HepG2 (cell line): Measurements from ENCODE around the gene DNASE1L2. TPM values are rescaled to one million over a fixed set of nuclear protein-coding genes. Genes with fewer than 3 reads are reported as not detected.

Experiments
- EHMT2 ChIP-seq: fragments of 200-600 bp; sonication (generic); IDR thresholded peaks from 2 replicates; pipeline ENCODE4 v1.7.0; 2017; ENCODE audit warnings: antibody characterized with exemption, low read depth, low read length, borderline replicate concordance
- ELF4 ChIP-seq: sonication (generic); formaldehyde crosslinking; IDR thresholded peaks from 2 replicates; pipeline ENCODE4 v1.5.0; 2020; ENCODE audit warnings: missing genetic modification reagents, mild to moderate bottlenecking, moderate library complexity, borderline replicate concordance
- FLYWCH1 ChIP-seq: sonication (generic); formaldehyde crosslinking; IDR thresholded peaks from 2 replicates; pipeline ENCODE4 v1.8.1; 2023; ENCODE audit warnings: mild to moderate bottlenecking, missing genetic modification reagents
- GFI1 ChIP-seq: sonication (generic); formaldehyde crosslinking; IDR thresholded peaks from 2 replicates; pipeline ENCODE4 v1.5.0; 2020; ENCODE audit warnings: missing genetic modification reagents, mild to moderate bottlenecking, borderline replicate concordance
- HOXA7 ChIP-seq: sonication (generic); formaldehyde crosslinking; IDR thresholded peaks from 2 replicates; pipeline ENCODE4 v1.8.1; 2022; ENCODE audit warnings: mild to moderate bottlenecking, missing genetic modification reagents, moderate library complexity
- SMAD9 ChIP-seq: sonication (generic); formaldehyde crosslinking; IDR thresholded peaks from 2 replicates; pipeline ENCODE4 v1.5.1; 2020; ENCODE audit warnings: mild to moderate bottlenecking, missing genetic modification reagents
- SMC3 ChIP-seq: IDR thresholded peaks from 2 replicates; pipeline ENCODE4 v1.6.1; 2011; ENCODE audit warnings: low read length, improper control_type of control experiment
- SRF ChIP-seq: IDR thresholded peaks from 2 replicates; pipeline ENCODE4 v1.6.1; 2011; ENCODE audit warnings: mild to moderate bottlenecking, low read depth, low read length, moderate library complexity
- SRSF4 ChIP-seq: fragments of 200-400 bp; formaldehyde crosslinking; IDR thresholded peaks from one replicate; pipeline ENCODE4 v1.6.1; 2018; ENCODE audit warnings: mild to moderate bottlenecking, low read depth, low read length, moderate library complexity; ENCODE audit not compliant: poor library complexity, severe bottlenecking
- ZFP36L1 ChIP-seq: sonication (generic); formaldehyde crosslinking; IDR thresholded peaks from 2 replicates; pipeline ENCODE4 v1.8.0; 2022; ENCODE audit warnings: mild to moderate bottlenecking, missing genetic modification reagents, moderate library complexity
- ZNF17 ChIP-seq: sonication (generic); formaldehyde crosslinking; IDR thresholded peaks from 2 replicates; pipeline ENCODE4 v1.5.0; 2020; ENCODE audit warnings: mild to moderate bottlenecking, missing genetic modification reagents
- ZNF180 ChIP-seq: sonication (generic); formaldehyde crosslinking; IDR thresholded peaks from 2 replicates; pipeline ENCODE4 v1.4.0; 2020; ENCODE audit warnings: low read depth, missing genetic modification reagents, borderline replicate concordance
- polyA plus RNA-seq, 8 experiments: library from polyadenylated mRNA; depleted of rRNA in 3 of 8; stranded (reverse) in 7 of 8; unstranded in 1 of 8; fragments of >200 nt; fragmentation: Illumina TruSeq in 4 of 8; extraction: Trizol in 4 of 8; gene quantifications; 2 replicates each; pipeline versions ENCODE4 v1.2.1 to v1.2.3, GENCODE V29; 2011 to 2016; ENCODE audit warnings: low read depth in 4 of 8, missing spikeins in 1 of 8, mixed read lengths in 1 of 8; ENCODE audit not compliant: insufficient read depth in 1 of 8
- total RNA-seq, 5 experiments: library from RNA; depleted of rRNA; stranded (reverse); fragments of >200 nt; fragmentation: Illumina TruSeq; extraction: Trizol; gene quantifications; 2 replicates each; pipeline ENCODE4 v1.2.3, GENCODE V29; 2016; ENCODE audit warnings: low read depth in 1 of 5
- TF ChIP-seq, protein P1 (sequence below): sonication (generic); formaldehyde crosslinking; IDR thresholded peaks from 2 replicates; pipeline ENCODE4 v1.5.1; 2020; ENCODE audit warnings: mild to moderate bottlenecking, missing genetic modification reagents, borderline replicate concordance
- TF ChIP-seq, protein P2 (sequence below): IDR thresholded peaks from 2 replicates; pipeline ENCODE4 v1.6.1; 2016
- TF ChIP-seq, protein P3 (sequence below): sonication (generic); formaldehyde crosslinking; IDR thresholded peaks from 2 replicates; pipeline ENCODE4 v1.4.0; 2020; ENCODE audit warnings: missing genetic modification reagents
- TF ChIP-seq, protein P4 (sequence below): sonication (generic); formaldehyde crosslinking; IDR thresholded peaks from 2 replicates; pipeline ENCODE4 v1.4.0; 2020; ENCODE audit warnings: missing genetic modification reagents, borderline replicate concordance
- TF ChIP-seq, protein P5 (sequence below): sonication (generic); formaldehyde crosslinking; IDR thresholded peaks from 2 replicates; pipeline ENCODE4 v1.4.0; 2020; ENCODE audit warnings: missing genetic modification reagents, mild to moderate bottlenecking, borderline replicate concordance

The DNASE1L2 gene
- total and polyA plus RNA-seq, 2 of the 13 experiments (the other 11 are each of a cell fraction or from before 2014, with no cell fraction given) = 0.44 to 0.50 TPM

DNA sequence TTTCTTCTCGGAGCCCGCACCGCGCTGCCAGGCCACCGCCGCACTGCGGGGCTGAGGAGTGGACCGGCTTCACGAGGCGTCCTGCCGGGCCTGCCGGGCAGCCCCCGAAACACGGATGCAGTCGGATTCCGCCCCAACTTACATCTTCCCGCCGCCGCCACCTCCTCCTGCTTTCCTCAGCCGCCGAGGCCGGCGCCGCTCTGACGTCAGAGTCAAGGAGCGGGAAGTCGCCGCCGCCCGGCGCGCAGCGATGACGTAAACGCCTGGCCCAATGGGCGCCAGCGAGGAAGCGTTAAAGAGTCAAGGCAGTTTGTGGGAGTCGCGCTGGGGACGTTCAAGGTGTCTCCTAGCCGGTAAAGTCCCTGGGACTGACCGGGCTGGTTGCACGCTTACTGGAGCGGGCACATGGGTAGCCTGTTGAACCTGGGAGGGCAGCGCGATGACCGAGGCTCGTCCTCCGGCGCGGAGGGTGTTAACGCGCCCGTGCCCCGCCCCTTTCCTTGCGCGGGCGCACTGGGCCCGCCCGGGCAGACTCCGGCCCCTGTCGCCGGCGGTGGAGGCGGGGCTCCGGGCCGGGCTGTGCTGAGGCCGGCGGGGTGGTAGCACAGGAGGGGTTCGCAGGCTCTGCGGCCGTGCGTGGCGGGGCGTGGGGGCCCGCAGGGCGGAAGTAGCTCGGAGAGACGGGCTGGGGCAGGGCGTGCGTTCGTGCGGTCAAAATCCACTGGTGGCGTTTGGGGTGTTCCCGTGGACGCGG, 31.8 kb downstream of the DNASE1L2 start, which contains the start of gene RNPS1 (continued):
- TF ChIP-seq, protein P1, sequence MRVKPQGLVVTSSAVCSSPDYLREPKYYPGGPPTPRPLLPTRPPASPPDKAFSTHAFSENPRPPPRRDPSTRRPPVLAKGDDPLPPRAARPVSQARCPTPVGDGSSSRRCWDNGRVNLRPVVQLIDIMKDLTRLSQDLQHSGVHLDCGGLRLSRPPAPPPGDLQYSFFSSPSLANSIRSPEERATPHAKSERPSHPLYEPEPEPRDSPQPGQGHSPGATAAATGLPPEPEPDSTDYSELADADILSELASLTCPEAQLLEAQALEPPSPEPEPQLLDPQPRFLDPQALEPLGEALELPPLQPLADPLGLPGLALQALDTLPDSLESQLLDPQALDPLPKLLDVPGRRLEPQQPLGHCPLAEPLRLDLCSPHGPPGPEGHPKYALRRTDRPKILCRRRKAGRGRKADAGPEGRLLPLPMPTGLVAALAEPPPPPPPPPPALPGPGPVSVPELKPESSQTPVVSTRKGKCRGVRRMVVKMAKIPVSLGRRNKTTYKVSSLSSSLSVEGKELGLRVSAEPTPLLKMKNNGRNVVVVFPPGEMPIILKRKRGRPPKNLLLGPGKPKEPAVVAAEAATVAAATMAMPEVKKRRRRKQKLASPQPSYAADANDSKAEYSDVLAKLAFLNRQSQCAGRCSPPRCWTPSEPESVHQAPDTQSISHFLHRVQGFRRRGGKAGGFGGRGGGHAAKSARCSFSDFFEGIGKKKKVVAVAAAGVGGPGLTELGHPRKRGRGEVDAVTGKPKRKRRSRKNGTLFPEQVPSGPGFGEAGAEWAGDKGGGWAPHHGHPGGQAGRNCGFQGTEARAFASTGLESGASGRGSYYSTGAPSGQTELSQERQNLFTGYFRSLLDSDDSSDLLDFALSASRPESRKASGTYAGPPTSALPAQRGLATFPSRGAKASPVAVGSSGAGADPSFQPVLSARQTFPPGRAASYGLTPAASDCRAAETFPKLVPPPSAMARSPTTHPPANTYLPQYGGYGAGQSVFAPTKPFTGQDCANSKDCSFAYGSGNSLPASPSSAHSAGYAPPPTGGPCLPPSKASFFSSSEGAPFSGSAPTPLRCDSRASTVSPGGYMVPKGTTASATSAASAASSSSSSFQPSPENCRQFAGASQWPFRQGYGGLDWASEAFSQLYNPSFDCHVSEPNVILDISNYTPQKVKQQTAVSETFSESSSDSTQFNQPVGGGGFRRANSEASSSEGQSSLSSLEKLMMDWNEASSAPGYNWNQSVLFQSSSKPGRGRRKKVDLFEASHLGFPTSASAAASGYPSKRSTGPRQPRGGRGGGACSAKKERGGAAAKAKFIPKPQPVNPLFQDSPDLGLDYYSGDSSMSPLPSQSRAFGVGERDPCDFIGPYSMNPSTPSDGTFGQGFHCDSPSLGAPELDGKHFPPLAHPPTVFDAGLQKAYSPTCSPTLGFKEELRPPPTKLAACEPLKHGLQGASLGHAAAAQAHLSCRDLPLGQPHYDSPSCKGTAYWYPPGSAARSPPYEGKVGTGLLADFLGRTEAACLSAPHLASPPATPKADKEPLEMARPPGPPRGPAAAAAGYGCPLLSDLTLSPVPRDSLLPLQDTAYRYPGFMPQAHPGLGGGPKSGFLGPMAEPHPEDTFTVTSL = no peak
- TF ChIP-seq FLYWCH1 (CRISPR knock-in tag) (no peak), EHMT2 (no peak), ELF4 (CRISPR knock-in tag) (peak; percentile 97), ZNF180 (CRISPR knock-in tag) (no peak), ZNF17 (CRISPR knock-in tag) (no peak), SMAD9 (CRISPR knock-in tag) (no peak), SMC3 (no peak), ZFP36L1 (CRISPR knock-in tag) (no peak), SRF (peak; percentile 76; the same call in 1 of the 2 replicates), GFI1 (CRISPR knock-in tag) (peak; percentile 67; the same call in 1 of the 2 replicates), HOXA7 (no peak), SRSF4 (no peak)
- TF ChIP-seq, protein P2, sequence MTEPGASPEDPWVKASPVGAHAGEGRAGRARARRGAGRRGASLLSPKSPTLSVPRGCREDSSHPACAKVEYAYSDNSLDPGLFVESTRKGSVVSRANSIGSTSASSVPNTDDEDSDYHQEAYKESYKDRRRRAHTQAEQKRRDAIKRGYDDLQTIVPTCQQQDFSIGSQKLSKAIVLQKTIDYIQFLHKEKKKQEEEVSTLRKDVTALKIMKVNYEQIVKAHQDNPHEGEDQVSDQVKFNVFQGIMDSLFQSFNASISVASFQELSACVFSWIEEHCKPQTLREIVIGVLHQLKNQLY (CRISPR knock-in tag) = no peak
- TF ChIP-seq, protein P3, sequence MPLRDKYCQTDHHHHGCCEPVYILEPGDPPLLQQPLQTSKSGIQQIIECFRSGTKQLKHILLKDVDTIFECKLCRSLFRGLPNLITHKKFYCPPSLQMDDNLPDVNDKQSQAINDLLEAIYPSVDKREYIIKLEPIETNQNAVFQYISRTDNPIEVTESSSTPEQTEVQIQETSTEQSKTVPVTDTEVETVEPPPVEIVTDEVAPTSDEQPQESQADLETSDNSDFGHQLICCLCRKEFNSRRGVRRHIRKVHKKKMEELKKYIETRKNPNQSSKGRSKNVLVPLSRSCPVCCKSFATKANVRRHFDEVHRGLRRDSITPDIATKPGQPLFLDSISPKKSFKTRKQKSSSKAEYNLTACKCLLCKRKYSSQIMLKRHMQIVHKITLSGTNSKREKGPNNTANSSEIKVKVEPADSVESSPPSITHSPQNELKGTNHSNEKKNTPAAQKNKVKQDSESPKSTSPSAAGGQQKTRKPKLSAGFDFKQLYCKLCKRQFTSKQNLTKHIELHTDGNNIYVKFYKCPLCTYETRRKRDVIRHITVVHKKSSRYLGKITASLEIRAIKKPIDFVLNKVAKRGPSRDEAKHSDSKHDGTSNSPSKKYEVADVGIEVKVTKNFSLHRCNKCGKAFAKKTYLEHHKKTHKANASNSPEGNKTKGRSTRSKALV (CRISPR knock-in tag) = peak; percentile 47; the same call in 1 of the 2 replicates
- TF ChIP-seq, protein P4, sequence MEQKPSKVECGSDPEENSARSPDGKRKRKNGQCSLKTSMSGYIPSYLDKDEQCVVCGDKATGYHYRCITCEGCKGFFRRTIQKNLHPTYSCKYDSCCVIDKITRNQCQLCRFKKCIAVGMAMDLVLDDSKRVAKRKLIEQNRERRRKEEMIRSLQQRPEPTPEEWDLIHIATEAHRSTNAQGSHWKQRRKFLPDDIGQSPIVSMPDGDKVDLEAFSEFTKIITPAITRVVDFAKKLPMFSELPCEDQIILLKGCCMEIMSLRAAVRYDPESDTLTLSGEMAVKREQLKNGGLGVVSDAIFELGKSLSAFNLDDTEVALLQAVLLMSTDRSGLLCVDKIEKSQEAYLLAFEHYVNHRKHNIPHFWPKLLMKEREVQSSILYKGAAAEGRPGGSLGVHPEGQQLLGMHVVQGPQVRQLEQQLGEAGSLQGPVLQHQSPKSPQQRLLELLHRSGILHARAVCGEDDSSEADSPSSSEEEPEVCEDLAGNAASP (CRISPR knock-in tag) = 0 out of 2 replicates have a peak, but pooled peaks have one; percentile 63
- TF ChIP-seq, protein P5, sequence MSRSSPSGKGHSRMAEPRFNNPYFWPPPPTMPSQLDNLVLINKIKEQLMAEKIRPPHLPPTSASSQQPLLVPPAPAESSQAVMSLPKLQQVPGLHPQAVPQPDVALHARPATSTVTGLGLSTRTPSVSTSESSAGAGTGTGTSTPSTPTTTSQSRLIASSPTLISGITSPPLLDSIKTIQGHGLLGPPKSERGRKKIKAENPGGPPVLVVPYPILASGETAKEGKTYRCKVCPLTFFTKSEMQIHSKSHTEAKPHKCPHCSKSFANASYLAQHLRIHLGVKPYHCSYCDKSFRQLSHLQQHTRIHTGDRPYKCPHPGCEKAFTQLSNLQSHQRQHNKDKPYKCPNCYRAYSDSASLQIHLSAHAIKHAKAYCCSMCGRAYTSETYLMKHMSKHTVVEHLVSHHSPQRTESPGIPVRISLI (CRISPR knock-in tag) = no peak; the same call in 1 of the 2 replicates
